Eye (tissue), 1 donor: ENCODE measurements around the gene C11orf91.
"Not testable (repeated sequence)": the region's sequence is repeated elsewhere in the genome, so short reads cannot be mapped to it uniquely, and the experiment has no call there.

Source experiments
- DNase-seq: peaks from one replicate; pipeline ENCODE4 v3.0.0-alpha.2; 2015

Gene C11orf91

GRCh38 chr11:33668468-33668825 lies 32.2 kb downstream of the C11orf91 start:
- DNase-seq, result no peak

GRCh38 chr11:33667819-33668467 lies 32.7 kb downstream of the C11orf91 start:
- no peak for DNase-seq

DNA sequence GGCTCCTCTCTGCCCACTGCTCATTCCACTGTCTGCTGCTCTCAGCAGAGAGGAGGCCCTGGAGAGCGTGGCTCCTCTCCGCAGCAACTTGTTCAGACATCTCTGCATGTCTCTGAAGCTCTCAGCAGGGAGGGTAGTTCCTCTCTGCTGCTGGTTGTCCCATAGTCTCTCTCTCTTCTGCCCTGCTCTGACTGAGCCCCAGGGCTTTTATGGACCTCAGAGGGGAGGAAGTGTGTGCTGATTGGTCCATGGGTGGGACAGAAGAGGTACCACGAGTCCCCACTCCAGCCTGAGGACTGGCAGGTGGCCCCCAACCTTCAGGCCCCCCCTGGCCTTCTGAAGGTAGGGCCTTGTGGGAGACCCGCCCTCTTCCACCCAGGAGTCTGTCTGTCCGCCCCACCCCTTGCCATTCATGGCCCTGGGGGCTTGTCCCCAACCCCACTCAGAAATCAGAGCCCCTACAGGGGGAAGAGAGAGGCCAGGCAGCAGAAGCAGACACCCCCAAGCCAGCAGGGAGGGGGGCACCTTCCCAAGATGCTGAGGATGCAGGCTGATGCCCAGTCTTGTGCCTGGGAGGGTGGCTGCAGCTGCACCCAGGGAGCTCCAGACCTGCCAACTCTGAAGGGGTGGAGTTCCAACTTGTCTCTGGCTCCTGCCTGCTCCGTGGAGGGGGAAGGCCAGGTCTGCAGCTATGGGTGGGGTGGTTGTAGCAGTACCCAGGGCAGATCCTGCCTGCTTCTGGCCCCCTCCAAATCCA lies 35.1 kb downstream of the C11orf91 start:
- DNase-seq, result no peak

GRCh38 chr11:33664827-33665226 lies 35.8 kb downstream of the C11orf91 start:
- DNase-seq, result no peak

DNA sequence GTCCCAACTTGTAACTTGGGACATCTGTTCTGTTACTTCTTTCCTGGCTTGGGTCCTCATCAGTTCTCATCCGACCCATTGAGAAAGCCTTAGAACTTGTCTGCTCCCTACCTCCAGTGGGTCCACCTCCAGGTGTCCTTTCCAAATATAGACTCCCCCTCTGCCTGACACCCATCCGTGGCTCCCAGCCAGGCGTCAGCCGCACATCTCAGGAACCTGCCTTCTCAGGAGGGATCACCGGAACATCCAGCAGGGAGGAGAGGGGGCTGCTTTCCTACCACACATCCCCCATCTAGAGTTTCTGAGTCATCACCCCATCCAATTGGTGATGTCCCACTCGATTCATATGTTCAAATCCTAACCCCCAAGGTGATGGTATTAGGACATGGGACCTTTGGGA lies 36.5 kb downstream of the C11orf91 start:
- DNase-seq, result no peak

DNA sequence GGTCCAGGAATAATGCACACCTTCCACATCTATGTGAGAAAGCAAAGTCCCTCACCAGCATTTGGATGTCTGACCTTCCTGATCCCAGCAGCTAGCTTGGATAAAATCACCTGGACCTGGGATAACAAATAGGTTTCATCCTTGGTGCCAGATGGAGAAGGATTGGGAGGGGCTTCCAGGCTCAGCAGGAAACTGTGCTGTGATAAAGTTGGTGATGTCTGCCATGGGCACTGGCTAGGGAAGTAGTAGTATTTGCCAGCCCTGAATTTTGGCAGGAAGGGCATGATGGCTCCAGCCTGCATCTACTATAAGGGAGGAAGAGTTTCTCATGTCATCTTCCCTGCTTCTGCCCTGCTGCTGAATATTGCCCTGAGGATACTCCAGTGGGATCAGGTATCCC lies 37.5 kb downstream of the C11orf91 start:
- DNase-seq, result no peak

GRCh38 chr11:33661526-33661925 lies 39.1 kb downstream of the C11orf91 start:
- DNase-seq, result not testable (repeated sequence)

GRCh38 chr11:33660962-33661361 lies 39.7 kb downstream of the C11orf91 start:
- DNase-seq, result no peak

DNA sequence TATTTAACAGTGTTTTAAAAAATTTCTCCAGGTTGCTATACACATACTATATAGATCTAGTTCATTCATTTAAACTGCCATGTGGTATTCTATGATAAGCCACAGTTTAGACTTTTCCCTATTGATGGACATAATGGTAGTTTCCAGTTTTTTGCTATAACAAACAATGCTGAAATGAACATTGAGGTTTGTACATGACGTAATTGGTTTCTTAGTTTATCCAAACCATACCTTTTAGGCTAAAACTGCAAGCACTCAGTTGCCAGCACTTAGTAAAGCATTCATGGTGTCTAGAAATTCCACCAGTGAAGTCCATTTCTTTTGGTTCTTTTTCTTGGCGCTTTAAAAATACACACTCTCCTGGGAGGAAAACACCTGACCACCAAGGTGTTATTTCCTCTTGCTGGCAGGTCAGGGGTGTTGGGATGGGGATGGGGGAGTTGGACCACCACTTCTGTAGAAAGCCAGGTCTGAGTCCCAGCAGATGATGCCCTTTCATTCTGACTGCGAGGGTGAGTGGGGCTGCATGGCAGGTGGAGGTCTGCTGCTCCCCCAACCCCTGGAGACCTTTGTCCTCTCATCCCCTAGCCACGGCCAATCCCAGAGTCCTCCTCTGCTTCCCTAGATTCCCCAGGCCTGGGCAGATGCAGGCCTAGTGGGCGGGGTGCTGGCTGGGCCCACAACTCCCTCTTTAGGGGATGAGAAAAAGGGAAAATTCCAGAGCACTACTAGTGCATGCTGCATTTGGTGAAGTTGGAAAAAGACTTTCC lies 41.1 kb downstream of the C11orf91 start:
- no peak for DNase-seq

DNA sequence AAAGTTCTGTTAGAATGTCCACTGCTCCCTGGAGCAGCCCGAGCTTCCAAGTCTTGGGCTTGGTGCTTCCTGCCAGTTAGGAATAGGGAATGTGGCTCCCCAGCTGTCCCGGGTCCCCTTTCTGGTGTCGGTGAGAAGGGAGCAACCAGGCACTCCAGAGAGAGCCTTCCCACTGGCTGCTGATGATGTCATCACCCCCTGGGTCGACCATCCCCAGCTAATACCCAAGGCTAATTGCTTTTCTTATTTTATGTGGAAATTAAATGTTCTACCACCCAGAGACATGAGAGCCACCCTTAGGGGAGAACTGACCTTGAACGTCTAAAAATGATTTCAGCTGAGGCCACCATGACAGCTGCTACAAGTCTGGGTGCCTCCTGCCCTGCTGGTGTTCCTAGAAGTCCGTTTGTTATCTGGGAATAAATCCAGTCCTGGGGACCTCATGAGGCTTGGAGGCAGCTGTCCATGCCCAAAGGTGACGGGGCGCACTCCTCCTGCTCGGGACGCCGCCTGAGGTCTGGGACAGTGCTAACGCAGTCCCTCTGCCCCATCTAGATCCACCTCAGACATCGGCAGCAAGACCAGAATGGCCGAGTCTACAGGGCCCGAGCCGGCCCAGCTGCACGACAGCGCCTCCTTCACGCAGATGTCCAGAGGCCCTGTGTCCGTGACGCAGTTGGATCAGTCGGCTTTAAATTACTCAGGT lies 42.3 kb downstream of the C11orf91 start:
- no peak for DNase-seq

- DNase-seq, result no peak
These were observed 42.9 kb downstream of the C11orf91 start for GRCh38 chr11:33657757-33658156.

- no peak for DNase-seq
These were observed 43.9 kb downstream of the C11orf91 start for GRCh38 chr11:33656768-33657167.

- DNase-seq, result no peak
These were observed 44.6 kb downstream of the C11orf91 start for GRCh38 chr11:33655842-33656600.

DNA sequence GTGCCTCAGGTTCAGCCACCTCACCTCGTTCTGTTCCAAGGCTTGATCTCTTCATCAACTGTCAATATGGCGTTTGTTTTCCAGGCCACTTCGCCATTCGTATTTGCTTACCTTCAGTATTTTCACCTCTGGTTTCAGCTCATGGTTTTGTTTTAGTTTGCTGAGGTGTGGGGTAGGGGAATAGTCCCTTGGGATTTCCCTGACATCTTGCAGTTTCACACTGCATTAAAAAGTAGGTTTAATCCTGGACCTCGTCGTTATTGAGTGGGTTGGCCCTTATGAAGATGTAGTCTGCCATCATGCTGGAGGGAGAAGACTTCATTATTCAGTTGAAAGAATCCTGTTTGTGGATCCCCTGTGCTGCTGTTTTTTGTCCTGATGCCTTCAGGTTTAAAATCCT lies 46.0 kb downstream of the C11orf91 start:
- DNase-seq, result no peak

DNA sequence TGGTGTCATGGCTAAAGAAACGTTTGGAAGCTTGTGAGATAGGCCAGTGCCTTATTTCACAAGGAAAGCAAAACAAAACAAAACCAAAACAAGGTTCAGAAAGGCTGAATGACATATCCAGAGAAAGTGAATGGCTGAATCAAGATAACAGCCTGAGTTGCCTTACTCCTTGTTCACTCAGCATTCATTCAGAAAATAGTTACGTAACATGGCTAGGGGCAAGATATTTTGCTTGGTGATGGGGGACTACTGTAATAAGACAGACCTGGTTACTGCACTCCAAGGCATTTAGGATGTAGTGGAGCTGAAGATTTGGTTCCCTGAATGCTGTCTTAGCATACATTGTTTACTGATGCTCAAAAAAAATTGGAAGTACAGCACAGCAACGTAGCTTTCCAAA lies 47.7 kb downstream of the C11orf91 start:
- DNase-seq, result no peak

GRCh38 chr11:33652431-33652830 lies 48.2 kb downstream of the C11orf91 start:
- no peak for DNase-seq

DNA sequence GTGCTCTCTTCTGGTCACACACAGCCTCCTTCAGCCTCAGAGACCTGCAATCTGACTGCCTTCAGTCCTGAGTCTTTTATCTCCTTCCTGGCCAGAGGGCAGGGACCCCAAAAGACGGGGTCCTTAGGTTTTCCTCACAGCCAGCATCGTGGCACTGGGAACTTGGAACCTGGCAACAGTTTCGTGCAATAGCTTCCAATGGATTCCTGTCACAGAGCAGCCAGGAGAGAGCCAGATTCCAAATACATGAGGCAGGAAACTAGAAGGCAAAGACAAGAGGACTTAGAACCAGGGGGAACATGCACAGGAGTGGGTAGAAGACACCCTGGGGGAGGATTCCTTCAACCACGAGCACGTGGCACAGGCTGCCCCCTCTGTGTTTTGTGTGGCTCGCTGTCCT lies 48.6 kb downstream of the C11orf91 start:
- no peak for DNase-seq

GRCh38 chr11:33651555-33651954 lies 49.1 kb downstream of the C11orf91 start:
- DNase-seq, result peak; percentile 43

GRCh38 chr11:33649944-33650343 lies 50.7 kb downstream of the C11orf91 start:
- DNase-seq, result no peak
